HG03378 (cell line): Measurements from ENCODE around the gene ATRIP.
"Not testable (repeated sequence)": the region's sequence is repeated elsewhere in the genome, so short reads cannot be mapped to it uniquely, and the experiment has no call there.

Experiments used
- ATAC-seq: cut with Tn5 transposase; IDR thresholded peaks from one replicate; pipeline ENCODE4 v1.9.1; 2021; ENCODE audit warnings: mild to moderate bottlenecking, moderate library complexity; ENCODE audit not compliant: unreplicated experiment

The ATRIP gene

GRCh38 chr3:48446425-48447193, at the start of gene ATRIP:
ATRIP (plus strand) TSS chr3:48446737; CDS start chr3:48446846, 109 bp downstream.
- ATAC-seq: peak; percentile 67

GRCh38 chr3:48397767-48398681, 48.5 kb upstream of the ATRIP start:
- no peak for ATAC-seq

GRCh38 chr3:48398701-48399386, 47.7 kb upstream of the ATRIP start:
- ATAC-seq: no peak

GRCh38 chr3:48399387-48400172, 47.0 kb upstream of the ATRIP start:
- ATAC-seq: no peak

- no peak for ATAC-seq
Measured at GRCh38 chr3:48400824-48401433, 45.6 kb upstream of the ATRIP start.

- ATAC-seq: not testable (repeated sequence)
Measured at GRCh38 chr3:48401434-48401901, 45.1 kb upstream of the ATRIP start.

- ATAC-seq: no peak
Measured at GRCh38 chr3:48402281-48402732, 44.2 kb upstream of the ATRIP start.

GRCh38 chr3:48402907-48403306, 43.6 kb upstream of the ATRIP start:
- no peak for ATAC-seq

- ATAC-seq: no peak
Measured at GRCh38 chr3:48403533-48404439, 42.8 kb upstream of the ATRIP start.

- no peak for ATAC-seq
Measured at GRCh38 chr3:48404440-48405342, 41.8 kb upstream of the ATRIP start.

- ATAC-seq: no peak
Measured at GRCh38 chr3:48405343-48405881, 41.1 kb upstream of the ATRIP start.

GRCh38 chr3:48405971-48406370, 40.6 kb upstream of the ATRIP start:
- ATAC-seq: no peak

GRCh38 chr3:48406443-48407431, 39.8 kb upstream of the ATRIP start:
- no peak for ATAC-seq

- no peak for ATAC-seq
Measured at GRCh38 chr3:48407542-48408099, 38.9 kb upstream of the ATRIP start.

GRCh38 chr3:48408823-48409281, 37.7 kb upstream of the ATRIP start:
- ATAC-seq: no peak
